HG03469 (cell line): Measurements from ENCODE around the gene SMPD3.

Experiments
- ATAC-seq: cut with Tn5 transposase; IDR thresholded peaks from one replicate; pipeline ENCODE4 v1.9.1; 2021; ENCODE audit warnings: mild to moderate bottlenecking, moderate library complexity, moderate number of reproducible peaks; ENCODE audit not compliant: unreplicated experiment

SMPD3 gene

DNA sequence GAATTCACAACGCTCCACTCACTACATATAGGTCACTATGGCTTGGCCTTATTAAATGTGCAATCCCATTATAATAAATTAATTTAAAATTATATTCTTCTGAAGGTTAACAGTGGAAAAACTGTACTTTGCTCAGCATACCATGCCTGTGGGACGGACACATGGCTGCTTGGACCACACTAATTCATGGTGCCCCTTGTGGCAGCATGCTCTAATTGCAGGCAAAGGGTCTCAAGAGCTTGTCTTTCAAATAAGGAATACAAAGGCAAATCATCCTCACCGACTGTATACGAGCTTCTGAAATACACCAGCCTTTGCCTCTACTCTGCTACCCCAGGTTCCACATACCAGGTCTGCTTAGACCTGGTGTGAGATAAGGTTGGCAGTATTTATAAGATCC lies 11.7 kb downstream of the SMPD3 start:
- ATAC-seq = no peak

DNA sequence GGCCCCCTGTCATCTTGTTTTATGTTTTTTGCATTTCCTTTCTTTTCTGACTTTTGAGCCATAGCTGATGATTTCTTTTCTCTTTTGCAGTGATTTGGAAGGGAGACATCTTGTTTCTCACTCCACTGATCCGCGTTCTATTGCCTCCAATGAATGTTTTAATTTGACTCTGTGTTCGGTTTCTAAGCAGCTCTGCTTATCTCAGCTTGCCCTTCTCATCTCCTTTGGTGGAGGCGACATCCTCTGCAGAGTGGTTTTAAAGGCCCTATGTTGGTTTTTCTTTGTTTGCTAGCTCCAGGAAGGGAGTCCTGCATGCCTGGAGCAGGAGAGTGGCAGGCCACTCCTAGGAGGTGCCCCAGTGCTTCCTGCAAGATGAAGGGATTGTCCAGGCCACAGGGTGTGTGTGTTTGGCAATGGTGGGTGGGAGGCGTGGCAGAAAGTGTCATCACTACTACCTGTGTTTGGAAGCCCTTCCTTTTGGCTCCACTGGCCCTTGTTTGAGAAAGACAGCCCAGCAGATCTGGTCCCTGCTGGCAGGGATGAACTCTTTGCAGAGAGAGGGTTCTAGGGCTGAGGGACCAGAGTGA lies 13.6 kb downstream of the SMPD3 start:
- ATAC-seq = no peak

DNA sequence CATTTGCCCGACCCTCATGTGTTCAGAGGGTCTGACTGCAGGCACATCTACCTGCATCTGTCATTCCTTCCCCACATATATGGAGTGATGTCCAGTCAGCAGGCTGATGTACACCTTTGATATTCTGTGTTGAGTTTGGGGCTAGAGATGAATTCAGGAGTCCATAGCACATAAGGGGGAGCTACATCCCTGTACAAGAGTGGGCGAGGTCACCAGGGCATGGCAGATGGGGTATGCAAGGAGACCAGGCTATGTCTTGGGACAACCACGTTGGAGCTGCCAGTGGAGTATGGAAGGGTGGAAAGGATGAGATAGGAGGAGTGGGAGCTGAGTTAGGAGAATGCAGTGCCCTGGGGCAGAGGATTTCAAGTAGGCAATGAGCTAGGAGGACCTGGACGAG lies 15.0 kb downstream of the SMPD3 start:
- ATAC-seq = no peak

- no peak for ATAC-seq
These were observed 15.6 kb downstream of the SMPD3 start for GRCh38 chr16:68432701-68433100.

DNA sequence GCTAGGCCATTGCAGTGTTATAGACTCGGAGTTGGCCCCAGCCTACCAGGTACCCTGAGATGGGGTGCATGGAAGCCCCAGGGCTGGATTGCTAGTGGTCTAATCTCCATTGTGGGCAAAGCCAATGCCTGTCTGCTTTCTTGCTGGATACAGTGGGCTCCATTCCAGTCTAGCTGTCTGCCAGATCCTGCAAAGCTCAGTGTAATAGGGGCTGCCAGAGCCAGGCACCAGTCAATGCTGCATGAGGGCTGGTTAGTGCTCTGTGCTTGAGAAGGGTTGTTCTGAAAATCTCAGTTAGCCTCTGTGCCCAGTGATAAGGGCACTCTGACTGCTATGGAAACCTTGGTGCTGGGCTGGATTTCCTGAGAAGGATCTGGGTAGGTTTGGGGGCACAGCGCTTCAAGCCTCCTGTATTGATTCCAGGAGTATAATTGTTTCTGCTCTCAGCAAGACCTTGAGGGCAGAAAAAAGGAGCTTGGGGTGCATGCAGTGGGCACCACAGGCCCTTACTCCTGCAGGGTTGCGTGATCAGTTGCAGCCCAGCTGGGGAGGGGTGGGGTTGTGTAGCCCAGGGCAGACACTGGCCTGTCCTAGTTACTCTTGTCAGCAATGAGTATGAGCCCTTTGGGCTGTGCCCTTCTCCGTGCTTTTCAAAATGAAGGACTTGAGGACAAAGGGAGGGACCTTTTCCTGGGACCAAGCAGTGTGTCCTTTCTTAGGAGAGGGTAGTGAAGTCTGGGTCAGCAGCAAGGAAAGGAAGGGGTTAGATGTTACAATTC lies 19.0 kb downstream of the SMPD3 start:
- ATAC-seq = no peak

- ATAC-seq = no peak
These were observed 20.5 kb downstream of the SMPD3 start for GRCh38 chr16:68427649-68428303.

GRCh38 chr16:68426347-68426652 lies 22.0 kb downstream of the SMPD3 start:
- ATAC-seq = no peak

GRCh38 chr16:68425498-68426346 lies 22.6 kb downstream of the SMPD3 start:
- no peak for ATAC-seq

DNA sequence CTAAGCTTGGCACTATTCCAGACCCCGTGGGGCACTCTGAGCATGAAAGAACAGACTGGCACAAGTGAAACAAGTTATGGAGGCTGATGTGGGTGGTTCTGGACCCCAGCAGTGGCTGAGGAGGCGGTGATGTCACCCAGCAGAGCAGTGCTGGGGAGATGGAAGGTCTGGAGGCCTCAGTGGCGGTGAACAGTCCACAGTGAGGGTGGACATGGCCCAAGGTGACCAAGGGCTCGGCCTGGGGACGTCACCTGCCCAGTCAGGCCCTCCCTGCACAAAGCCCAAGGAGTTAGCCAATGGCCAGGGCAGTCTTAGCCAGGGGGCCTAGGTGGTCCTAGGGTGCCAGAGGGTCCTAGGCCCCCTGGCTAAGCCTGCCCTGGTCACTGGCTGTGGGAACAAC lies 24.5 kb downstream of the SMPD3 start:
- ATAC-seq = no peak

DNA sequence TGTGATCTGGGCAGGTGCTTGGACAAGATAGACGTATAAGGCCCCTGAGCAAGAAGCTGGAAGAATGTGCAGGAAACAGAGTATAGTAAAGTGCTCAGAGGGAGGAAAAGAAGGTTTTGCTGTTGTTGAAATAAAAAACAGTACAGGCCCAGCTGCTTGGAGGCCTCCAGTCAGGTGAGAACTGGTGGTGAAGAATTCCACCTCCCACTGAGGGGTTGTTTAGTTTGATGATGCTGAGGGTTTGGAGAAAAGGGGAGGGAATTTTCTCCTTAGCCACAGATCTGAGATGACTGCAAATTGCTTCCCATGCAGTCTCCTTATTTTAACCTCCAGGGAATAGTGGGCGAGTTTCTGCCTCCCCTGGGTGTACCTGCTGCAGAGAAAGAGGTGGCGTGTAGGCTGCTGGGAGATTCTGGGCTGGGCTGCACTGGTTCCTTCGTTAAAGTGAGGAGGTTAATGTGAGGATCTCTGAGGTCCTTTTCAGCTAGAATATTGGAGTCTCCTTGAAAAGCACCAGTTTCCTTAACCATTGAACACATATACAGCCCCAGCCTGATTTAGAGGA lies 25.8 kb downstream of the SMPD3 start:
- ATAC-seq = no peak

DNA sequence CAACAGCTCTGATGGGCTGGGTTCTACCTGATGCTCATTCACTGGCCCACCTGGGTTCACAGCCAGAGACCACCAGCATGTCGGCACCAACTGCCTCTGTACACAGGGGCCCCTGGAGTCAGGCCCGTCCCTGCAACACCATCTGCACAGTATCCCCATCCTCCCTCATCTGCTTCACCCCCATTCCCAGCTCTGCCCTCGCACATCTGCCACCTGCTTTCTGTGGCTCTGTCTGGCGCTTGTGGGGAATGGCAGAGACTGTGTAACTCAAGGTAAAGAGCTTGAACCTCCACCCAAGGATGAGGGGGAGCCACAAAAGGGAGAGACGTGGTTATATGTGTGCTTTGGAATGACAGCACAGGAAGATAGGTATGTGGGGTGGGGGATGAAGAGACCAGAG lies 27.2 kb downstream of the SMPD3 start:
- ATAC-seq = no peak

GRCh38 chr16:68420366-68420942 lies 27.9 kb downstream of the SMPD3 start:
- ATAC-seq = no peak

GRCh38 chr16:68417711-68418301 lies 30.5 kb downstream of the SMPD3 start:
- no peak for ATAC-seq

DNA sequence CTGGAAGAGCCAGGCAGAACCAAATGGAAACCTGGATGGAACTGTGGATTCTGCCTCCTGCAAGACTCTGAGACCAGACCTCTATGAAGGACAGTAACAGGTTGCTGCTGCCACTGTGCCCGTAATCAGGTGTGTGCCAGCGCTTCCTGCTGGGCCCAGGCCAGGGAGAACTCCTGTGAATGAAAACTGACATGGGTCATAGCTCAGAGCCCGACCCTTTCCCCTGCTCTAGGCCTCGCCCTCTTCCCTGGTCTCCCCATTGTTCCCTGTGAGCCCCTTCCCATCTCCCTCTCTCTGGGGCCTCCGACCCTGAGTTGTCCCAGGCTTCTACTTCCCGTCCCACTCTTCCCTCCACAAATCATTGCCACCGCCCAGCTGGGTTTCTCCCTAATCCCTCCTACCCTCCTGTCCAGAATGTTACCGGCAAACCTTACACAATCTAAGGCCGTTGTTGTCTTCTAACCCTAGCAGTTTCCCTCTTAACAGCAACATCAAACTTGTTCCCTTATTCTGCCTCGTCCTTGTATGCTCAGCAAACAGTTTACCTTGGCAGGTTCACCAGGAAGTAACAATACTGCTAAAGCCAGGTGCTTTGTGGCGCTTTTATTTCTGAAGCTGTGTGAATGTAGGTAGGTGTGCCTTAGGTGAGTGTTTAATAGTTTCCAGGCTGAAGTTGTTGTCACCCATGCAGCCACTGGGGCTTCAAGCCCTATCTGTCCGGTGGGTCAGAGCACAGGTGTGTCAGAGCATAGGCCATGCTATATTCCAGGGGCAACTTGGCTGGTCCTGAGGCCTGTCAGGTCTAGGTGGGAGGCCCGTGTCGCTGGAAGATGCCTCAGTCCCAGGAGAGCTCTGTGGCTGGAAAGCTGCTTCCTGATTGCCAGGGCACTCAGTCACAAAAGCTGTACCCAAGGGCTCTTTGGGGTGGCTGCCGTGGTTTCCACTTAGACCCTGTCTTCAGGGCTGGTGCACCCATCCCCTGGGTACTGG lies 32.0 kb downstream of the SMPD3 start:
- ATAC-seq = no peak

- ATAC-seq = no peak
These were observed 33.7 kb downstream of the SMPD3 start for GRCh38 chr16:68414581-68414980.

GRCh38 chr16:68412061-68412460 lies 36.2 kb downstream of the SMPD3 start:
- ATAC-seq = no peak

- ATAC-seq = no peak
These were observed 37.2 kb downstream of the SMPD3 start for GRCh38 chr16:68411086-68411485.

GRCh38 chr16:68408967-68409366 lies 39.3 kb downstream of the SMPD3 start:
- no peak for ATAC-seq

GRCh38 chr16:68408428-68408827 lies 39.9 kb downstream of the SMPD3 start:
- ATAC-seq = no peak
